Middle frontal gyrus (tissue), 1 donor: ENCODE results near the gene MLPH.

Experiments used
- DNase-seq: peaks from one replicate; pipeline ENCODE4 v3.0.0-alpha.2; 2015; ENCODE audit warnings: low spot score; ENCODE audit errors: extremely low spot score

Gene MLPH

GRCh38 chr2:237478979-237479378 is 8.1 kb upstream of the MLPH start:
- DNase-seq, result peak; percentile 6

GRCh38 chr2:237479747-237480146 is 7.3 kb upstream of the MLPH start:
- DNase-seq, result peak; percentile 43

GRCh38 chr2:237480556-237480955 is 6.5 kb upstream of the MLPH start:
- DNase-seq, result no peak

- DNase-seq, result no peak
Observed at GRCh38 chr2:237480988-237481525, 6.0 kb upstream of the MLPH start.

- no peak for DNase-seq
Observed at GRCh38 chr2:237482485-237482884, 4.6 kb upstream of the MLPH start.

- no peak for DNase-seq
Observed at GRCh38 chr2:237483018-237483731, 3.9 kb upstream of the MLPH start.

- DNase-seq, result no peak
Observed at GRCh38 chr2:237485304-237485703, 1.7 kb upstream of the MLPH start.

GRCh38 chr2:237485844-237486243 is 1.2 kb upstream of the MLPH start:
- no peak for DNase-seq

- no peak for DNase-seq
Observed at GRCh38 chr2:237486334-237486818, 675 bp upstream of the MLPH start.

GRCh38 chr2:237487496-237487895 is 445 bp downstream of the MLPH start:
- no peak for DNase-seq

GRCh38 chr2:237488295-237488694 is 1.2 kb downstream of the MLPH start:
- DNase-seq, result no peak

- DNase-seq, result no peak
Observed at GRCh38 chr2:237488901-237489860, 2.1 kb downstream of the MLPH start.

GRCh38 chr2:237490009-237490711 is 3.1 kb downstream of the MLPH start:
- no peak for DNase-seq

- DNase-seq, result no peak
Observed at GRCh38 chr2:237490795-237491194, 3.7 kb downstream of the MLPH start.

- DNase-seq, result no peak
Observed at GRCh38 chr2:237491515-237492118, 4.6 kb downstream of the MLPH start.

GRCh38 chr2:237492137-237492890 is 5.3 kb downstream of the MLPH start:
- no peak for DNase-seq

GRCh38 chr2:237494066-237494465 is 7.0 kb downstream of the MLPH start:
- no peak for DNase-seq

- DNase-seq, result no peak
Observed at GRCh38 chr2:237495521-237496117, 8.6 kb downstream of the MLPH start.

GRCh38 chr2:237496428-237496827 is 9.4 kb downstream of the MLPH start:
- DNase-seq, result no peak
